ENCODE data around the gene SLC36A4.
"Not testable (repeated sequence)": the region's sequence is repeated elsewhere in the genome, so short reads cannot be mapped to it uniquely, and the experiment has no call there.

SLC36A4 gene

DNA sequence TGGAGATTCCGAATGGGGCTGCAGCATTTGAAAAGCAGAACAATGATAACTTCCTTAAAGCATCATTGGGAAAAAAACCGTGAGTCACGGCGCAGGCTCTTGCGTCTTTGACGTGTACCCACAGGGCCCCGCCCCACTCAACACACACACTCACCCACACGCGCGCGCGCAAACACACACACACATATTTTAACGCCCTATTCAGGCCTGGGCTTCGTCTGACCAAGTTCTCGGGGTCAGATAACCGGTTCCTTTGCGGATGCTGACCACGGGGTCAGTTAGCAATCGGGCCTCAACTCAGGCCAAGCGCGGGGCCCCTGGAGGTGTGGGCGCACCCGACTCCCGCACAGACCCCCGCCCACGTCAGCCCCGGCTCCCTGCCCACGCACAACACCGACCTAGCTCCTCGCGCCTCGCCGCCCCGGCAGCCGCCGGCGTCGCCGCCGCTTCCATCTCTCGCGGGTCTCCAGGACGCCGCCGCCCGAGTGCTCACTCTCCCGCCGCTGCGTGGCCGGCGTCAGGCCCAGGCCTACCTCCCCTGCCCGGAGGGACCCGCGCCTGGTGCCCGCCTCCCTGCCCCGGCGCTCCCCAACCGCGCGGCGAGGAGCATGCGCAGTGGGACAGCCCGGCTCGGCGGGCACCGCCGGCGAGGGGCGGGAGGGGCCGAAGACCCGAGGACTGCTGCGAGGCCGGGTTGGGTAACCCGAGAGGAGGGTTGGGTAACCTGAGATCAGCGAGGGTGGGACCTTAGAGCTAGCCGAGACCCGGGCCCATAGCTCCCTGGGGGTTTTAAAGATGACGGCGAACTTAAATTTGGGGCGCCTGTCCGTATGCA is at the start of gene SLC36A4:
Gene SLC36A4 (minus strand): TSS at position 612 of the 835 bp plus-strand sequence. CDS start 159 bp downstream, at position 453.
- in situ Hi-C loops (cut with HindIII; ENCODE audit: low sequenced_read_pairs) = no loop called here

DNA sequence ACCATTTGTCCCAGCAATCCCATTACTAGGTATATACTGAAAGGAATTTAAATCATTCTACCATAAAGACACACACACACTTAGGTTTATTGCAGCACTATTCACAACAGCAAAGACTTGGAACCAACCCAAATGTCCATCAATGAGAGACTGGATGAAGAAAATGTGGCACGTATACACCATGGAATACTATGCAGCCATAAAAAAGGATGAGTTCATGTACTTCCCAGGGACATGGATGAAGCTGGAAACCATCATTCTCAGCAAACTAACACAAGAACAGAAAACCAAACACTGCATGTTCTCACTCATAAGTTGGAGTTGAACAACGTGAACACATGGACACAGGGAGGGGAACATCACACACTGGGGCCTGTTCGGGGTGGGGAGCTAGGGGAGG is 49.0 kb upstream of the SLC36A4 start:
- in situ Hi-C loops (cut with HindIII; ENCODE audit: low sequenced_read_pairs) = not testable (repeated sequence)

DNA sequence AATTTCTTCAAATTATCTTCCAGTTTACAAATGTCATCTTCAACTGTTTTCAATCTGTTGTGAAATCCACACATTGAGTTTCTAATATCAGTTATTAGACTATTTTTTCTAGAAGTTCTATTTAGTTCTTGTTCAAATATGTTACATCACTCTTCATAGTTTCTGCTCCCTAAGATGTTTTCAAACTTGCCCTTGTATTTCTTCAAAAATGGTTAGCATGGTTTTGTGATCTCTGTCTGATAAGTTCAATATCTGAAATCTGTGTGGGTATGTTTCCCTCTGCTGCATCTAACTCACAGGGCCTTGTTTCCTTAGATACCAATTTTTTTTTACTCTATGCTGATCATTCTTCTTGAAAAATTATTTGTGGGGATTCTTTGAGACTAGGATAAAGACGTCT is 46.2 kb upstream of the SLC36A4 start:
- in situ Hi-C loops (cut with HindIII; ENCODE audit: low sequenced_read_pairs) = no loop called here

DNA sequence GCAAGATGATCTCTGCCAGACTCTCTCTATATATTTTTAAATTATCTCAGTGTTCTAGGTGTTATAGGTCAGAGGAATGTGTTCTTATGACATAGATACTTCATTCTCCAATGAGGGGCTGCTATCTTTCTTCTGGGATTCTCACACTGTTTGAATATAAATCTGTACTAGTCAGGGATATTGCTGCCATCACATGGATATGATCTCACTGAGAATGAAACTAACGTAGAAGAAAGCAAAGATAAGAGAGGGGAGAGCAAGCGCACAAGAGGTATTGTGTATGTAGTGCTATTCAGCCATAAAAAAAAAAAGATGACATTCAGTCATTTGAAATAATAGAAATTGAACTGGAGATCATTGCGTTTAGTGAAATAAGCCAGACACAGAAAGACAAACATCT is 42.2 kb upstream of the SLC36A4 start:
- in situ Hi-C loops (cut with HindIII; ENCODE audit: low sequenced_read_pairs) = no loop called here

DNA sequence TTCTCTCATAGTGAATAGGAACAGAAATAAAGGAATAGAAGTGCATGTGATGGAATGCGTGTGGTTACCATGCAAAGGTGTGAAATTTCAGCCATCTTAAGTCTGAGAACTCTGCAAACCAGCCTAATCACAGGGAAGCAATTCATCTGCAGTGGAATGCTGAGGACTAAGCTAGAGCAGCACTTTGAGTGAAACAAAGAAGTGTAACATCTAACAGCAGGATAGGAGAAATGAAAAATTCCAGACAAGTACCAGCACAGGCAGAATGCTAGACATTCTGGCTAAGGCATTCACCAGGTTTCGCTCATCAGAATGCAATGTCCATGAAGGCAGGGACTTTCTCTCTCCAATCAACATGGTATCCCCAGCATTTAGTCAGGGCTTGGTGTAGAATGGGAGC is 41.2 kb upstream of the SLC36A4 start:
- in situ Hi-C loops (cut with HindIII; ENCODE audit: low sequenced_read_pairs) = no loop called here

DNA sequence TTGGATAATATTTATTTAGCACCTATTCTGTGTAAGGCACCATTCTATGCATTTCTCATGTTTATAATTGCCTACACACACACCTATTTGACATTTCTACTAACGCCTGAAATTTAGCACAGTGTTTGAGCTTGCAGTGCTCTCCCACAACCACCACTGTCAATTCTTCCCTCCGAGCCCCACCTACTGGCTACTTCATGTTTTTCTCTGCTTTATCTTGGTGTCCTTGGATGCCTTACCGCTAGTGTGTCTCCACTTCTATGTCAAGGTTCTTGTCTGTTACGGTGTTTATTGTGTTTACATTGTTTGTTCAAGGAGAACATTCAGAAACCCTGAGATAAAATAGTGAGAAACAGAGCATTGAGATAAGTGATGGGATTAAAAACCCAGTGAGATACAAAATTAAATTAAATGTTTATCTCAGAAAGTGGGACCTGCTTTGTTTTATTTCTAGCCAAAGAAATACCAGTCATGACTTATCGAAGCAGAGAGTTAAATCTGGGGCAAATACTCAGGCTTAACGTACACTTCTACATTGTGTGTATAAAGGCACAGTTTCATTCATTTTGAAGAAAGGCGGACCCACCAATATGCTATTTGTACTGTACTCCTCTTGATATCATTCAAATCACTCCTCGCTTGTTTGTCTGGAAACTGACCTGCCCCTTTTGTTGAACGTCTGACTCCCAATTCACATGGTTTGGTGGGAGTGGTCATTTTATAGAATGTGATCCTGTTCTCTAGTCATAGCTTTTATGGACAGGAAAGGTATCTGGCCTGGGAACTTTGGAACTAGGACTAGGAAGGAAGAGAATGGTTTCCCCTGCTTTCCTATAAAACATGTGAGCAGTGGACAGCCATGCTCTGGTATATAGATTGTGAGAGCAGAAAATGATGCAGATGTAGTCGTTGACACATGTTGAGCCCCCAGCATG is 39.2 kb upstream of the SLC36A4 start:
- in situ Hi-C loops (cut with HindIII; ENCODE audit: low sequenced_read_pairs) = no loop called here

DNA sequence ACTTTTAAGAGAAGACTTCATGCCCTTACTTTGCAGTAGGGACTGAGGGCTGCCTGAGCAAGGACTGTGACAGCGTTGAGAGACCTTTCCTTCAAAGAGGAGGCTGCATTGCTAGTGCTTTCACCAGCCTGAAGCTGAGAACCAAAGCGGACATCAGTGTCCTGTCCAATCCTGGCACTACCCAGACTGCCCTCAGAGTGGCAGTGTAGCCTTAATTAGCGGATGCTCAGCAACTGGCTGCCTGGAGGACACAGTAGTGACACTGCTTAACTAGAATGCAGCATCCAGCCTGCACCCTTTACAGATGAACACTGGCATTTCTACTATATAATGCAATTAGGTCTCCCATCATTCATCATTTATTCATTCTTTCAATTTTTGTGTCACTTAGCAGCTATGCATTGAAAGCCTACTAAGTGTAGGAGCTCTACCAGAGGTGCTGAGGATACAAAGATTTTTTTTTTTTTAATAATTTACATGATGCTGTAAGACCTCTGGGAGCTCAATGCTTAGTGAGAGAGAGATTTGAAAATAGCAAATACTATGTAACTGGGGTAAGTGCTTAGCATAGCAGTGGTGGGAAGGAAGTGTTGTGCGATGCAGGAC is 36.9 kb upstream of the SLC36A4 start:
- in situ Hi-C loops (cut with HindIII; ENCODE audit: low sequenced_read_pairs) = no loop called here

DNA sequence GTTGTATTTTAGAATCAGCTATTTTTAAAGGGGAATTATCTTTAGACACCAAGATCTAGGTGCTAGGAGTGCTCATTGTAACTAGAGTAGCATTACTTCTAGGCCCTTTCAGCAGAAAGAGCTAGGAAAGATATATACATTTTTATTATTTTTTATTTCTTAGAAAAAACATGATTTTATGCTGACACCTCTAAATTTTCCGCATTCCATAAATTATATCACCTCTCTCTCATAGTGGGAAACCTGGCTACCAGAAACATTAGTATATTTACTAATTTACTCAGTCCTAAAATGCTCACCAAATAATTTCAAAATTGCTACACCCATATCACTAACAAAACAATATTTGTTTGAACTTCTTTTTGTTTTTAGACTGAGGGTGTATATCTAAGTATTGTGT is 32.1 kb upstream of the SLC36A4 start:
- in situ Hi-C loops (cut with HindIII; ENCODE audit: low sequenced_read_pairs) = no loop called here

DNA sequence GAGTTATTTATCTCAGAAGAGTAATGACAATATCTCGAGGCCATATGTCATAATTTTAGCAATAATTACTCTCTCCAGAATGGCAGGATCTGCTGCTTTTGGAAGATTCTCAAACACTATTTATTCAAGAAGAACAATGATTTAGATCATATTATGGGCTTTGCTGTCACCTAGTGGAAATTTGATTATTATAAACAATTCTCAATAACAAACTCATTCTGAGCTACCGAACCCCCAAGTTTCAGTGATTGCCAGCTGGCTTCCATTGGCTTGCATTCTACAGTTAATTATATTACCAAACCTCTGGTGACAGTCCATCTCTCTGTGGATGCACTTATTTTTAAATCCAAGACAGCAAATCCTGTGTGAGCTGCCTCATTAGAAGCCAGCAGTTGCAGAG is 27.9 kb upstream of the SLC36A4 start:
- in situ Hi-C loops (cut with HindIII; ENCODE audit: low sequenced_read_pairs) = no loop called here

DNA sequence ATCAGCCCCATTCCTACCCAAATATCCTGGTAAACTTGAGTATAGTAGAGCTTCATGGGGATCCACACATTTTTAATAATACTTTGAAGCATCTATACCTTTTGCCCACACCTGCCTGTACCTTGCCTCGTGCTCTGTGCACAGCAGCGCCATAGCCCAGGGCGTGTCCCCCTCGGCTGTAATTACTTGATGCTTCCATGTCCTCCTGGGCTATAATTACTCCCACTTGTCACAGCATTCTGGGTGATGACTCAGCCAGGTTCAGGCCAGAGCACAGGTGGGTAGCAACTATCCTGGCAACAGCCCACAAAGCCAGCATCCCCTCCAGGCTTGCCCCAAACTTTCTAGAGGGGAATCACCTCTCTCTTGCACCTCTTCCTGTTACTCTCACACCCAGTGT is 23.7 kb upstream of the SLC36A4 start:
- in situ Hi-C loops (cut with HindIII; ENCODE audit: low sequenced_read_pairs) = no loop called here

DNA sequence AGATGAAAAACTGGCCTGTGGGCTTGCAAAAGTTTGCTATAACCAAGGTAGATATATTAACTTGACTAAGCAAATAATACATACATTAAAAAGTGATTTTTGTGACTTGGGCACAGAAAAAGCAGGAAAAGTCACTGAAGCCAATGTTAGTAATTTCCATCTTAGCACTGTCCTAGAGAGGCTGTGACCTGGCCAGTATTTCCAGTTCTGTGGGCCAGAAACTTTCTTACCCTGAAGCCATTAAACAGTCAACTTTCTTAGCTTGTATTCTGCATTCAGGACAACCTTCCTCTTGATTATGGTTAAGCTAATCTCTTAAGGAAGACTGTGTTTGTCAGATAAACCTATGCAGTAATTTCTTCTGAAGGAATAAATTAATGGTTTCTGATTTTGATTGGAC is 22.3 kb upstream of the SLC36A4 start:
- in situ Hi-C loops (cut with HindIII; ENCODE audit: low sequenced_read_pairs) = no loop called here

DNA sequence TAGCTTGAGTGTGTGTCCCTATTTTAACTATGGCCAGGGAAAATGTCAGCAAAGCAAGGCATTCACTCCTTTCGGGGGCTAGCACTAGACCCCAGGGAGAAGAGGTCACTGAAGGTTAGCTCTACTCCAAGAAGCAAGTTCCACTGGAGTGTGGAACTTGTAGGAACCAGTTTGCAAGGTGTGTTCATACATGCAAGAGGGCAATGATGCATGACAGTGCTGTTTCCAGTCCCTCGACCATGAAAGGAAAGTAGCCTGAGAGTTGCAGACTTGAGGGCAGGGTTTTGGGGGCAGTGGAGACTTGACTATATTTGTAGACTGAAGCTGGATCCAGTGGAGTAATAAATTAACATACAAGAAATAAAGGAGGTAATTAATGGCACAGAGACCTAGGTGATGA is 21.6 kb upstream of the SLC36A4 start:
- in situ Hi-C loops (cut with HindIII; ENCODE audit: low sequenced_read_pairs) = no loop called here

DNA sequence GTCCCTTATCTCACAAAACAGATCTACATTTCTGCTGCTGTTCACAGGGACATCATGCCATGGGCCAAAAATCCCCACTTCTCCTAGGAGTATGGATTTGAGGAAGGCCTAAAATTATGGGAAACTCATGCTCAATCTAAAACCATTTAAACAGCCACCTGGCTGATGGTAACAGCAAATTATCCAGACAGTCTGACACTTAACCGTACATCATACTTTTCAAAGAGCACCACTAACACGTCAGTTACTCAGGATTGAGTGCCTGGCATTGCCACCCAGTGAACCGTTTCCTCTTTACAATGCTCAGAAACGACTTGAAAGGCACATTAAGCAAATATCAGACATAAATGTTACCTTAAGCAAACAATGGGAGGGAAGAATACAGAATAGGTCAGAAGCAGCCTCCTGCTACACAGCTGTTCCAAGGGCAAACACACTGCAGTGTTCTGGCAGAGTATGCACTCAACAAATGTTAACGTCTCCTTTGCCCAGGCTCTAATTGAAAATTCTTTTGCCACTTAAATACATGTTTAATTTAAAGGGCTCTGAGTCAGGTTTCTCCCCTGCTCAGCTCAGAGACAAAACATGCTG is 18.8 kb upstream of the SLC36A4 start:
- in situ Hi-C loops (cut with HindIII; ENCODE audit: low sequenced_read_pairs) = no loop called here

DNA sequence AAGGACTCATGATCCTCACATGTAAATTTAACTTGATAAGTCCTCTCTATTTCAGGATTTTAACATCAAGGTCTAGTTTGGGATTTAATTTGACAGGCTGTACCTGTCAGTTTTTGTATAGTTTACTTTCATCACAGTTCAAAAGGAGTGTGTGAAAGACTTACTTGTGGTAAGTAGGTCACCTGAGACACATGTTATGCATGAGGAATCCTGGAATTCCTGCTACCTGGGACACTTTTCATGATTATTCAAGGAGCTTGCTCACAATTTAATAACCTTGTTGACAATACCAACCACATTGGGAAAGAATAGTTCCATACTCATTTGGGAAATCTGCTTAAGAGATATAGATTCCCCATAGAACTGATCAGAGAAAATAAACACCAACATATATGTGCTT is 15.8 kb upstream of the SLC36A4 start:
- in situ Hi-C loops (cut with HindIII; ENCODE audit: low sequenced_read_pairs) = no loop called here

DNA sequence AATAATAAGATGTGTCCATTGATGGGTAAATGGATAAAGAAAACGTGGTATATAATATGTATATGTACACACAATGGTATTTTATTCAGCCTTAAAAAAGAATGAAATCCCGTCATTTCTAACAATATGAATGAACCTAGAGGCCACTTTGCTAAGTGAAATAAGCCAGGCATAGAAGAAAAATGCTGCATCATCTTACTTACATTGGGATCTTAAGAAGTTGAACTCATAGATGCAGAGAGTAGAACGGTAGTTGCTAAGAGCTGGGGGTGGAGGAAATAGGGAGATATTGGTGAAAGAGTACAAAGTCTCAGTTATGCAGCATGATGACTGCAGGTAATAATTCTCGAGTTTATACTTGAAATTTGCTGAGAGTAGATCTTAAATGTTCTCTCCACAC is 14.3 kb upstream of the SLC36A4 start:
- in situ Hi-C loops (cut with HindIII; ENCODE audit: low sequenced_read_pairs) = no loop called here

DNA sequence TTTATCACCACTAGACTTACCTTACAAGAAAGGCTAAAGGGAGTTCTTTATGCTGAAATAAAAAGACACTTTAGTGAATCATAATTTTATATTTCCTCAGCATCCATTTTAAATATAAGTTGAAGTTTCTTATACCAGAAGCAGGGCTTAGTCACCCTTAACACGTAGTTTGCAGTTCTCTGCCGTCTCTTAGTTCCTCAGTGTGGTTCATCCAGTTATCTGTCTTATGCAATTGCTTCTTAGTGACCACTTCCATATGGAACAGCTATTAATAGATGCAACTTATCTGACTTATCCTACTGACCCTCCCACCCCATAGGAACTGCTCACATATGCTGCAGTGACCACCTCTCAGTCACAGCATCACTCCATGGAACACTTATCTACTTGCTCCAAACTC is 11.7 kb upstream of the SLC36A4 start:
- in situ Hi-C loops (cut with HindIII; ENCODE audit: low sequenced_read_pairs) = no loop called here

DNA sequence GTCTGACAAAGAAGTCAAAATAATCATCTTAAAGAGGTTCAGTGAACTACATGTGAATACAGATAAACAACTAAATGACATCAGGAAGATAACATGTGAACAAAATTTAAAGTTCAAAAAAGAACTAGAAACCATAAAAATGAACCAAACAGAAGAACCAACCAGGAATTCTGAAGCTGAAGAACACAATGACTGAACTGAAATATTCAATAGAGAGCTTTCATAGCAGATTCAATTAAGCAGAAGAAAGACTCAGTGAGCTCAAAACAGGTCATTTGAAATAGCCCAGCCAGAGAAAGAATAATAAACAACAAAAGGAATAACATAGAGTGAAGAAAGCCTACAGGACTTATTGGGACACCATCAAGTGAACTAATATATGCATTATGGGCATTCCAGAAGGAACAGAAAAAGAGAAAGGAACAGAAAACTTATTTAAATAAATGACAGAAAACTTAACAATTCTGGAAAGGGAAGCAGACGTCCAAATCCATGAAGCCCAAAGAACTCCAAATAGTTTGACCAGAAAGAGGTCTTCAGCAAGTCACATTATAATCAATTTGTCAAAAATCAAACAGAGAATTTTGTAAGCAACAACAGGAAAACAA is 11.0 kb upstream of the SLC36A4 start:
- in situ Hi-C loops (cut with HindIII; ENCODE audit: low sequenced_read_pairs) = no loop called here

DNA sequence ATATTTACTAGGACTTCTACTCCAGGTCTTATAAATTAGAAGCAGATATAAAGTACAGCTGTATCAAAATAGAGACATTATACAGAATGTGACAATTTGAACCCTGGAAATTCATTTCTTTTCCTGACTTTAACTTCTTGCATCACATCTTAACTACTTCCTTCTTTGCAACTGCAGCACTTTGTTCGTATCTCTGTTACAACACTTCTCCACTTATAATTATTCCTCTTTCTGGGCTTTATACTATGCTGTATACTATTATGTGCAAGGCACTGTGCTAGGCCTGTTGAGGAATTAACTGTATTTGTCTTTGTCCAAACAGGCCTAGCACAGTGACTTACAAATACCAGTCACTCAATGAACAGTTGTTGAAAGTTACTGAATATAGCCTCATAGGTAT is 1.8 kb upstream of the SLC36A4 start:
- in situ Hi-C loops (cut with HindIII; ENCODE audit: low sequenced_read_pairs) = no loop called here

DNA sequence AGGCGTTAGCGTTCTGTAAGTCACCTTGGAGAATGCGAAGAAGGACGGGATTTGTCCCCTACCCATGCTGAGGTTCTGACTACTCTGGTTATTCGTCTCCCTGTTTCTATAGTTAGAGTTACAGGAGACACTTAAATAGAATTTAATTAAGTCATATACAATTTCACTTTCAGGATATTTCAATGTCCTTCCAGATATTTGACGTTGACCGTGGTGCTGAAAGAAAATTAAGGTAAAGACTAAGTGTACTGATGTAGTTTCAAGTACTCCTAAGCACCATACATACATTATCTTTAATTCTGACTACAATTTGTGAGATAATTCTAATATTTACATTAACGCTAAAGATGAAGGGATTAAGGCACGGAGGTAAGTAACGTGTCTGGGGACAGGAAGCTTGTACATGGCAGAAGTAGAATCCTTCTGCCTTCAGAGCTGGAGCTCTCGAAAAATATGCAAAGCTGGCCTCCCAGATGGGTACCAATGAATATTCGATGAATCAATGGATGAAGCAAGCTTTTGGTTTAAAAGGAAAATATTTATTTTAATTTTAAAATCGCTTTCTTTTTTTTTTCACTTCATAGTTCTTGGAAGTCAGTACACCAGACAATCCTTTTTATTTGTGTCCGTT is 539 bp upstream of the SLC36A4 start:
- in situ Hi-C loops (cut with HindIII; ENCODE audit: low sequenced_read_pairs) = no loop called here

DNA sequence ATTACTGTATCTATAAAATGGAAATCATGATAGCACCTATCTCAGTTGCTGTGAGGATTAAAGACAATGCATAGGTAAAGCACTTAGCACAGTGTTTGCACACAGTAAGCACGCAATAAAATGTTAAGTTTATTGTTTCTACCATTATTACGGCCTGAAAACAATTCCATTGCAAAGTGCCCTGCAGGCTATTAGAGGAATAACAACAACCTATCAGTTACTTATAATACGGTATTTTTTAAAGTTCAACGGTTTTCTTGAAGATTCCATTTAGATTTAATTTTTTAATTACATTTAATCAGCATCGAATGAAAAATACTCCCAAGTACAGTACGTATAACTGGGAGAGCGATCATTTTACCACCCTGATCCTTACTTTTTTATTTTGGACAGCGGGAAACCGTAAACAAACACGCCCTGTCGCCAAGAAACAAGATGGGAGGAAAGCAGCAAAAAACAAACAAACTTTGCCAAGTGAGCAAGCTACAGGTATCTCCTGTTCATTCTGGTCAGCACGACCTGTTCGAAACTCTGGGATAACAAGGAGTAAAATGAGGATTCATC is 893 bp downstream of the SLC36A4 start:
- in situ Hi-C loops (cut with HindIII; ENCODE audit: low sequenced_read_pairs) = no loop called here

All from DLD1 (cell line).